PFSK-1 (cell line): ENCODE results near the gene PALS1.

Experiments
- FOXP2 ChIP-seq: optimal IDR thresholded peaks from 2 replicates; pipeline ENCODE3; 2011; ENCODE audit warnings: borderline replicate concordance, control low read depth, inconsistent platforms; ENCODE audit not compliant: insufficient read depth; ENCODE audit errors: extremely low read length, extremely low read depth
- POLR2AphosphoS5 ChIP-seq: IDR thresholded peaks from 2 replicates; pipeline ENCODE4 v1.6.1; 2012; ENCODE audit warnings: low read depth, mild to moderate bottlenecking, control low read depth, low read length, moderate library complexity
- SIN3A ChIP-seq: IDR thresholded peaks from 2 replicates; pipeline ENCODE4 v1.6.1; 2012; ENCODE audit warnings: mild to moderate bottlenecking, low read length, moderate library complexity, borderline replicate concordance; ENCODE audit not compliant: insufficient read depth
- TAF1 ChIP-seq: IDR thresholded peaks from 2 replicates; pipeline ENCODE4 v1.6.1; 2012; ENCODE audit warnings: low read length, control low read depth, borderline replicate concordance; ENCODE audit not compliant: insufficient read depth
- TF ChIP-seq, protein P1 (sequence below), 2 experiments: IDR thresholded peaks; 2 replicates each; pipeline versions ENCODE4 v1.6.1 to v1.8.0; 2011 to 2012; ENCODE audit warnings: low read depth in 2 of 2, low read length in 2 of 2, control low read depth in 1 of 2, inconsistent platforms in 1 of 2, mild to moderate bottlenecking in 1 of 2, moderate library complexity in 1 of 2; ENCODE audit not compliant: insufficient read depth in 1 of 2

PALS1 gene

DNA sequence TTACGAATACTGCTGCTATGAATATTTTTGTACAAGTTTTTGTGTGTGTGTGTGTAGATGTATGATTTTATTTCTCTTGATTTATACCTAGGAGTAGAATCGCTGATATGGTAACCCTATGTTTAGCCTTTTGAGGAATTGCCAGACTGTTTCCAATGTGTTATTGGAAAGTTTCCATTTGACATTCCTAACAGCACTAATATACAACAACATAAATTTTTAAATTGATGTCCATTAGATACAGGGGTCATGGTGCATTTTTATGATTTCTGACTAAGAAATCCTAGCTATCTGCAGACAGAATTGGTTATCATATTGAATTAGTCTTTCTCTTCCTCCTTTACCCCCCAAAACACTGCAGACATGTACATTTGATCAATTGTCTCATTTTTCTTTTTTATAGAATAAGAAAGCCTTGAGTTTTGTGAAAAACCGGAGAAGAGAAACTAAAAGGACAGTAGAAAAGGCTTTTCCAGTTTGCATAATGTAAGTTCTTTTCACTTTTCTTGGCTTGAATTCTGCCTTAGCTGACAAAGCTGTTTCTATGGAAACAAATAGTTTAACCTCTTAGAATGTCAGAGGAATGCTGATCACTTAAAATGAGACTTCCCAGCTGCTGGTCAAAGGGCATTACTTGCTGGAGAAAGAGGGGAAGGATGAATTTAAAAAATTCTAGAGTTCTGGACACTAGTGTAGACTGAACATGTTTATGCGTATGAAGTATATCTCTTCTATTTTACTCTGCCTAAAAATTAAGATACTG, 28.2 kb downstream of the PALS1 start:
- TF ChIP-seq POLR2AphosphoS5 (no peak), FOXP2 (no peak), TAF1 (no peak), SIN3A (no peak)

DNA sequence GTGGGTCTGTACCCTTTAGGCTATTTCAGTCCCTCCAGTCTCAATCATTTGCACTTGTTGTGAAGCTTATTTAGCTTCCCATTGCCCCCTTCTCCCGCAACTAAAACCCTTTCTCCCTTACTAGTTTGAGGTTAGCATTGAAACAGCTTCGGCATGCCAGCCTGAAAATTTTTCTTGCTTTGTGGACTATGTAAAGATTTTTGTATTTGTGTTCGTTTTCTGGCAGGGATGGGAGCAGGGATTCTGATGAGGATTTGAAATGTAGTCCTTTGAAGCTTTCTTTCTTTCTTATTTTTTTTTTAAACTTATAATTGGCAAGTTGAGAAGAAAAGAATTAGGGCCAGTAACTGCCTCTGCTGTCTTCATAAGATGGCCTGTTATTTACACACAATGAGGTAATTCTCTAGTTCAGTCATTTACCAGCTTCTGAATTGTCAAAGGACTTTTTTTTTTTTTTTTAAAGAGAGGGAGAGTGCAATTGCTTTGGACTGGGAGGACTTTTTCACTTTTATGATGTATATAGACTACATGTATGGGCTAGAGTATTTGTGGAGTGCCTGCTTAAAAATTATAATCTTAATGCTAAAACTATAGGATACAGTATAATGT, 29.0 kb downstream of the PALS1 start:
- no peak for TF ChIP-seq POLR2AphosphoS5
- TF ChIP-seq FOXP2: no peak
- no peak for TF ChIP-seq TAF1
- TF ChIP-seq, protein P1, sequence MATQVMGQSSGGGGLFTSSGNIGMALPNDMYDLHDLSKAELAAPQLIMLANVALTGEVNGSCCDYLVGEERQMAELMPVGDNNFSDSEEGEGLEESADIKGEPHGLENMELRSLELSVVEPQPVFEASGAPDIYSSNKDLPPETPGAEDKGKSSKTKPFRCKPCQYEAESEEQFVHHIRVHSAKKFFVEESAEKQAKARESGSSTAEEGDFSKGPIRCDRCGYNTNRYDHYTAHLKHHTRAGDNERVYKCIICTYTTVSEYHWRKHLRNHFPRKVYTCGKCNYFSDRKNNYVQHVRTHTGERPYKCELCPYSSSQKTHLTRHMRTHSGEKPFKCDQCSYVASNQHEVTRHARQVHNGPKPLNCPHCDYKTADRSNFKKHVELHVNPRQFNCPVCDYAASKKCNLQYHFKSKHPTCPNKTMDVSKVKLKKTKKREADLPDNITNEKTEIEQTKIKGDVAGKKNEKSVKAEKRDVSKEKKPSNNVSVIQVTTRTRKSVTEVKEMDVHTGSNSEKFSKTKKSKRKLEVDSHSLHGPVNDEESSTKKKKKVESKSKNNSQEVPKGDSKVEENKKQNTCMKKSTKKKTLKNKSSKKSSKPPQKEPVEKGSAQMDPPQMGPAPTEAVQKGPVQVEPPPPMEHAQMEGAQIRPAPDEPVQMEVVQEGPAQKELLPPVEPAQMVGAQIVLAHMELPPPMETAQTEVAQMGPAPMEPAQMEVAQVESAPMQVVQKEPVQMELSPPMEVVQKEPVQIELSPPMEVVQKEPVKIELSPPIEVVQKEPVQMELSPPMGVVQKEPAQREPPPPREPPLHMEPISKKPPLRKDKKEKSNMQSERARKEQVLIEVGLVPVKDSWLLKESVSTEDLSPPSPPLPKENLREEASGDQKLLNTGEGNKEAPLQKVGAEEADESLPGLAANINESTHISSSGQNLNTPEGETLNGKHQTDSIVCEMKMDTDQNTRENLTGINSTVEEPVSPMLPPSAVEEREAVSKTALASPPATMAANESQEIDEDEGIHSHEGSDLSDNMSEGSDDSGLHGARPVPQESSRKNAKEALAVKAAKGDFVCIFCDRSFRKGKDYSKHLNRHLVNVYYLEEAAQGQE (IDR thresholded peaks at IDR 0.05; ENCODE audit: insufficient read depth in 1 of 2, low read depth in 2 of 2, low read length in 2 of 2): no peak

DNA sequence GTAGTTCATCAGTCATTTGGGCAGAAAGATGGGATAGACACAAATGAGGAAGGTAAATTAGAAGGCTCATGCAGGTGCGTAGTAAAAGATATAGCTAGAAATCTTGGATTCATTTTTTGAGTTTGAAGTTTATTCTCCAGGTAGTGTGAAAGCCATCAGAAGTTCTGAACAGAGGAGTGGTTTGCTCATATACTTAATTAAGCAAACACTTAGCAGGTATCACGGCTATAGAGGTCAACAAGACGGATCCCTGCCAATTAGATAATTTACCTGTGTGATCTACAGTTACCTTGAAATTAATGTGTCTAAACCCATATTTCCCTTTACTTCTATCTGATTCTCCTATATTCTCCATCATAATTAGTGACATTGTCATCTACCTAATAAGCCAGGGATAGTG, 29.7 kb downstream of the PALS1 start:
- TF ChIP-seq, protein P1 (IDR thresholded peaks at IDR 0.05; ENCODE audit: insufficient read depth in 1 of 2, low read depth in 2 of 2, low read length in 2 of 2): no peak
- TF ChIP-seq FOXP2 (no peak), SIN3A (no peak), TAF1 (no peak), POLR2AphosphoS5 (no peak)

DNA sequence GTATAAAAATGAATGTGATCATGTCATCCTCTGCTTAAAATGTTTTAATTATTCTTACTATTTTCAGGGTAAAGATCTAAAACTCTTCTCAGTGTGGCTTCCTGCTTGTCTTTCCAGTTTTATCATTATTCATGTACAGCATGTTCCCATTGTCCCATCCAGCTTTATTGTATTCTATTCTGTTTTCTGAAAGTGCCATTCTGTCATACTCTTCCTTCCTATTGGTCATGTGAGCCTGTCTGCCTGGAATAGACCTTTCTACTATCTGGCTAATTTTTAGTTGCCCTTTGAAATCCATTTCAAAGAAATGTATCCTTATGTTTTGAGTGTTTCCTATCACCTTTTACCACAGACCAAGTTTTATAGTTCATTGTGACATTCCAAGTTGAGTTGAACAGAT, 34.9 kb downstream of the PALS1 start:
- no peak for TF ChIP-seq FOXP2
- TF ChIP-seq, protein P1 (IDR thresholded peaks at IDR 0.05; ENCODE audit: insufficient read depth in 1 of 2, low read depth in 2 of 2, low read length in 2 of 2): no peak
- TF ChIP-seq SIN3A: no peak
- no peak for TF ChIP-seq TAF1
- no peak for TF ChIP-seq POLR2AphosphoS5

DNA sequence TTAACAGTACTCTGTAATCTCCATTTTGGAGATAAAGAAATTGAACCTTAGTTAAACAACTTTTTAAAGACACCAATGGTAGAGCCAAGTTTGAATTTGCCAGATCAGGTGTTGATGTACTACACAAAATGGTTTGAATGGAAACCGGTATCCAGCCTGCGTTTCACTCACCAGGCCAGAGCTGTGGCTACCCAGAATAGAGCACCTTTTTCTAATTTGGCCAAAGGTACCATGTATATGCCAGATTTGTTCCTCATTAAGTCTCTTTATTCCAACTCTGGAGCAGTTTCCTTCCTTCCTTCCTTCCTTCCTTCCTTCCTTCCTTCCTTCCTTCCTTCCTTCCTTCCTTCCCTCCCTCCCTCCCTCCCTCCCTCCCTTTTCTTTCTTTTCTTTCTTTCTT, 39.3 kb downstream of the PALS1 start:
- TF ChIP-seq TAF1: no peak
- TF ChIP-seq FOXP2: no peak
- no peak for TF ChIP-seq POLR2AphosphoS5
- TF ChIP-seq, protein P1 (IDR thresholded peaks at IDR 0.05; ENCODE audit: insufficient read depth in 1 of 2, low read depth in 2 of 2, low read length in 2 of 2): no peak
- TF ChIP-seq SIN3A: no peak
